GM12891 (cell line): ENCODE data around the gene TEKT4.

Source experiments
- POLR2A ChIP-seq: IDR thresholded peaks from 2 replicates; pipeline ENCODE4 v1.6.1; 2011; ENCODE audit warnings: low read depth, low read length, control low read depth
- POLR2AphosphoS5 ChIP-seq: IDR thresholded peaks from 2 replicates; pipeline ENCODE4 v1.6.1; 2011; ENCODE audit warnings: low read depth, low read length, control low read depth

DNA sequence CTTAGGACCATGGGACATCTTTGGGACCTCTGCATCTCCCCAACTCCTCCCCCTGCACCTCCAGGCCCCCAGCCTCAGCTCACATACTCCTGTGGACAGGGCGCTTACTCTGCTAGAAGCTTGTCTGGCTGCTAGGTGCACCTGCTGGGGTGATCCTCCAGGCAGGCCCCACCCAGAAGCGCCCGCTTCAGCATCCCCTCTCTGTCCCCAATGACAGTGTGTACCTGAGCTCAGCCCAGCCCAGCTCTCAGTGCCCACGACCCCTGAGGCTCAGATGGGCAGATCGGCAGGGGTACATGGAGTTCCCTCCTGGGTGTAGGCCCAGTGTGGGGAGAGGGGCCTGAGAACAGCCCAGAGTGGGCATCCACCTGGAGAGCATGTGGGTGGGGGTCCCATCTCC is 5.9 kb downstream of the TEKT4 start:
- TF ChIP-seq POLR2AphosphoS5, result no peak
- no peak for TF ChIP-seq POLR2A
